Fibroblast of skin of right quadriceps (primary cell): ENCODE data around the gene ZBTB22.
A peak's percentile ranks its signal among the peaks of the same experiment; 100 is the strongest.
"Not testable (repeated sequence)": the region's sequence is repeated elsewhere in the genome, so short reads cannot be mapped to it uniquely, and the experiment has no call there.

Experiments used
- DNase-seq: peaks from one replicate; pipeline ENCODE4 v3.0.0-alpha.2; 2013

ZBTB22 gene

GRCh38 chr6:33278810-33279209 lies 38.7 kb downstream of the ZBTB22 start:
- DNase-seq = no peak

GRCh38 chr6:33278392-33278741 lies 39.2 kb downstream of the ZBTB22 start:
- DNase-seq = no peak

GRCh38 chr6:33277663-33278391 lies 39.7 kb downstream of the ZBTB22 start:
- DNase-seq = no peak

- peak; percentile 72 for DNase-seq
These were observed 40.5 kb downstream of the ZBTB22 start, which contains the start of gene B3GALT4 for GRCh38 chr6:33276864-33277662. Gene B3GALT4, plus strand, starts transcription at chr6:33277123. Its CDS starts 297 bp downstream, at chr6:33277420.

GRCh38 chr6:33276581-33276863 lies 41.0 kb downstream of the ZBTB22 start:
- no peak for DNase-seq

GRCh38 chr6:33275795-33276580 lies 41.6 kb downstream of the ZBTB22 start:
- not testable (repeated sequence) for DNase-seq

GRCh38 chr6:33273924-33274902 lies 43.3 kb downstream of the ZBTB22 start:
- no peak for DNase-seq

- no peak for DNase-seq
These were observed 44.2 kb downstream of the ZBTB22 start for GRCh38 chr6:33273129-33273923.

GRCh38 chr6:33272275-33273128 lies 45.0 kb downstream of the ZBTB22 start:
- no peak for DNase-seq

GRCh38 chr6:33271468-33272274 lies 45.9 kb downstream of the ZBTB22 start, which contains the start of the genes RPS18 and VPS52:
Gene RPS18, plus strand, starts transcription at chr6:33272075. Its CDS starts 45 bp downstream, at chr6:33272120.
Gene VPS52, minus strand, starts transcription at chr6:33271876. Its CDS starts 201 bp downstream, at chr6:33271675.
- peak; percentile 99 for DNase-seq

- DNase-seq = no peak
These were observed 46.5 kb downstream of the ZBTB22 start for GRCh38 chr6:33271117-33271467.
